ENCODE results near the gene UGGT2. TPM values are rescaled to one million over a fixed set of nuclear protein-coding genes. Genes with fewer than 3 reads are reported as not detected.
"Not testable (repeated sequence)": the region's sequence is repeated elsewhere in the genome, so short reads cannot be mapped to it uniquely, and the experiment has no call there.

The UGGT2 gene
- total and polyA plus RNA-seq, 2 of the 13 experiments (the other 11 are each of a cell fraction or from before 2014, with no cell fraction given): 13.2 to 27.1 TPM

DNA sequence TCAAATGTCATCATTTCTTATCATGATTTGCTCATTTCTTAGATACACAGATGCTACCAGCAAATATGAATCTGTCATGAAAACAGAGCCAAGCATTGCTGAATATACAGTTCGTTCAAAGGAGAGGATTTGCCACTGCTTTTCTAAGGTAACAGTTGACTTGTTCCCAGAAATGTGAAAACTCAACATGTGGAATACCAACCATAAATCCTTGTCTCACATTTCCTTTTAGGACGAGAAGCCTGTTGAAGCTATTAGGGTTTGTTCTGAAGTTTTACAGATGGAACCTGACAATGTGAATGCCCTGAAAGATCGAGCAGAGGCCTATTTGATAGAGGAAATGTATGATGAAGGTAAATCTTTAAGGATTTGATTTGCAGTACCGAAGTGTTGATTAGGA, 289.6 kb downstream of the UGGT2 start (continued):
- TF ChIP-seq, protein P1, sequence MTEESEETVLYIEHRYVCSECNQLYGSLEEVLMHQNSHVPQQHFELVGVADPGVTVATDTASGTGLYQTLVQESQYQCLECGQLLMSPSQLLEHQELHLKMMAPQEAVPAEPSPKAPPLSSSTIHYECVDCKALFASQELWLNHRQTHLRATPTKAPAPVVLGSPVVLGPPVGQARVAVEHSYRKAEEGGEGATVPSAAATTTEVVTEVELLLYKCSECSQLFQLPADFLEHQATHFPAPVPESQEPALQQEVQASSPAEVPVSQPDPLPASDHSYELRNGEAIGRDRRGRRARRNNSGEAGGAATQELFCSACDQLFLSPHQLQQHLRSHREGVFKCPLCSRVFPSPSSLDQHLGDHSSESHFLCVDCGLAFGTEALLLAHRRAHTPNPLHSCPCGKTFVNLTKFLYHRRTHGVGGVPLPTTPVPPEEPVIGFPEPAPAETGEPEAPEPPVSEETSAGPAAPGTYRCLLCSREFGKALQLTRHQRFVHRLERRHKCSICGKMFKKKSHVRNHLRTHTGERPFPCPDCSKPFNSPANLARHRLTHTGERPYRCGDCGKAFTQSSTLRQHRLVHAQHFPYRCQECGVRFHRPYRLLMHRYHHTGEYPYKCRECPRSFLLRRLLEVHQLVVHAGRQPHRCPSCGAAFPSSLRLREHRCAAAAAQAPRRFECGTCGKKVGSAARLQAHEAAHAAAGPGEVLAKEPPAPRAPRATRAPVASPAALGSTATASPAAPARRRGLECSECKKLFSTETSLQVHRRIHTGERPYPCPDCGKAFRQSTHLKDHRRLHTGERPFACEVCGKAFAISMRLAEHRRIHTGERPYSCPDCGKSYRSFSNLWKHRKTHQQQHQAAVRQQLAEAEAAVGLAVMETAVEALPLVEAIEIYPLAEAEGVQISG (CRISPR knock-in tag; IDR thresholded peaks at IDR 0.05): no peak
- TF ChIP-seq EED (CRISPR knock-in tag; IDR thresholded peaks at IDR 0.05) (no peak), ZNF841 (CRISPR knock-in tag; IDR thresholded peaks at IDR 0.05; ENCODE audit: borderline replicate concordance) (no peak), ELF4 (CRISPR knock-in tag; IDR thresholded peaks at IDR 0.05; ENCODE audit: borderline replicate concordance) (no peak), ZNF136 (CRISPR knock-in tag; IDR thresholded peaks at IDR 0.05; ENCODE audit: low read depth) (no peak), AGO2 (optimal IDR thresholded peaks at IDR 0.05; ENCODE audit: low read depth, low read length) (no peak)

GRCh38 chr13:95762626-95763025, 290.6 kb downstream of the UGGT2 start:
- CTCF ChIA-PET (ENCODE audit: low intra/inter-chr PET ratio, low total read pairs); H3K79me2 ChIP-seq (ENCODE audit: insufficient read depth, low read length); H3K4me2 ChIP-seq (ENCODE audit: low read depth, low read length); H3K27me3 ChIP-seq (ENCODE audit: control insufficient read depth in 1 of 2, insufficient read depth in 2 of 2, low read length in 2 of 2); H3K27ac ChIP-seq (ENCODE audit: extremely low read length, insufficient read depth, low read length); DNase-seq (ENCODE audit: low spot score); ATAC-seq; H4K20me1 ChIP-seq (ENCODE audit: insufficient read depth, low read length); POLR2A ChIA-PET; intact Hi-C loops (cut with micrococcal nuclease; ENCODE audit: unreplicated experiment); H3K9ac ChIP-seq (ENCODE audit: insufficient read depth, low read depth, low read length); H3K4me1 ChIP-seq (ENCODE audit: insufficient read depth, low read length); H3K4me3 ChIP-seq (replicated peaks in 1 of 3; ENCODE audit: insufficient read depth in 1 of 3, low read depth in 2 of 3, low read length in 3 of 3); in situ Hi-C loops (cut with HindIII; ENCODE audit: extremely low pct_ligation_motif_present, low pct_unique_long_range_greater_than_20kb); FAIRE-seq; BruUV-seq (replicated peaks); H2AFZ ChIP-seq (ENCODE audit: low read length); H3K9me3 ChIP-seq (ENCODE audit: low read length): not testable (repeated sequence)
- peaks cover 4 to 35% of the 10 kb centered on the region in 2 experiments for H3K36me3 ChIP-seq (replicated peaks in 1 of 2; ENCODE audit: control insufficient read depth in 1 of 2, insufficient read depth in 2 of 2, low read length in 2 of 2)
- 95% methylated on average over 3 of the region's 3 CpGs for WGBS (ENCODE audit: low lambda C conversion rate)
